Mucosa of stomach (tissue), 1 donor: ENCODE measurements around the gene TBC1D1.
"Not testable (repeated sequence)": the region's sequence is repeated elsewhere in the genome, so short reads cannot be mapped to it uniquely, and the experiment has no call there.

Experiments
- H3K27me3 ChIP-seq: one replicate; pipeline ENCODE4 v1.7.0; 2013; ENCODE audit warnings: mild to moderate bottlenecking, low read length; ENCODE audit not compliant: control insufficient read depth, insufficient read depth
- H3K36me3 ChIP-seq: one replicate; pipeline ENCODE4 v1.7.0; 2013; ENCODE audit warnings: low read length; ENCODE audit not compliant: control insufficient read depth, insufficient read depth
- H3K4me1 ChIP-seq: one replicate; pipeline ENCODE4 v1.7.0; 2013; ENCODE audit warnings: mild to moderate bottlenecking, low read length; ENCODE audit not compliant: control insufficient read depth, insufficient read depth
- H3K4me3 ChIP-seq: one replicate; pipeline ENCODE4 v1.7.0; 2013; ENCODE audit warnings: low read length
- H3K9ac ChIP-seq: one replicate; pipeline ENCODE4 v1.7.0; 2013; ENCODE audit warnings: mild to moderate bottlenecking, low read length, moderate library complexity
- H3K9me3 ChIP-seq: one replicate; pipeline ENCODE4 v1.7.0; 2013; ENCODE audit warnings: mild to moderate bottlenecking, low read length, moderate library complexity; ENCODE audit not compliant: control insufficient read depth
- donor health status: Pancreatic carcinoma.

TBC1D1 gene

GRCh38 chr4:37960098-37960497 lies 69.2 kb downstream of the TBC1D1 start, which contains the start of gene PTTG2:
TSS of gene PTTG2 (plus strand) at chr4:37960398. CDS start at chr4:37960435, 37 bp downstream.
- no peaks in the 10 kb centered on the region for H3K9me3 ChIP-seq
- H3K4me3 ChIP-seq: no peak within 1 kb of the TSS
- H3K36me3 ChIP-seq: no peaks in the 10 kb centered on the region
- H3K27me3 ChIP-seq: no peaks in the 10 kb centered on the region
- no peak within 1 kb of the TSS for H3K9ac ChIP-seq
- no peaks in the 10 kb centered on the region for H3K4me1 ChIP-seq

DNA sequence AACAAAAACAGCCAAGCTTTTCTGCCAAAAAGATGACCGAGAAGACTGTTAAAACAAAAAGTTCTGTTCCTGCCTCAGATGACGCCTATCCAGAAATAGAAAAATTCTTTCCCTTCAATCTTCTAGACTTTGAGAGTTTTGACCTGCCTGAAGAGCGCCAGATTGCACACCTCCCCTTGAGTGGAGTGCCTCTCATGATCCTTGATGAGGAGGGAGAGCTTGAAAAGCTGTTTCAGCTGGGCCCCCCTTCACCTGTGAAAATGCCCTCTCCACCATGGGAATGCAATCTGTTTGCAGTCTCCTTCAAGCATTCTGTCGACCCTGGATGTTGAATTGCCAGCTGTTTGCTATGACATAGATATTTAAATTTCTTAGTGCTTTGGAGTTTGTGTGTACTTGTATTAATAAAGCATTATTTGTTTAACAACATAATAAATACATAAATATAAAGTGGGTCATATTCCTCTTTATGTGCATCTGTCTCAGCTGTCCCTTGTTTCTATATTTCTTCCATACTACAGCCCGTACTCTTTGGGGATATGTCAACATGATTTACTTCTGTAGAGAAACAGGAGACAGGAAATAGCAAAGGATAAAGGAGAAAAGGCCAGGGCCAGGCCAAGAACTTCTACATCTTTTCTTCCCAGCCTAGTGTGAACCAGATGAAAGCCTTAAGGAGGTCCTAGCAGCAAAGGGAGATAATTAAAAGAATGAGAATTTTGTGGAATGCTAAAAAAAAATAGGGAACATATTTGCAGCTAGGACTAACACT lies 70.0 kb downstream of the TBC1D1 start:
- H3K4me3 ChIP-seq: no peak overlapping the region
- no peaks in the 10 kb centered on the region for H3K36me3 ChIP-seq

GRCh38 chr4:37964734-37965457 lies 74.0 kb downstream of the TBC1D1 start:
- Histone ChIP-seq H3K36me3 (no peaks in the 10 kb centered on the region), H3K9ac (no peak overlapping the region), H3K4me3 (no peak overlapping the region), H3K9me3 (no peaks in the 10 kb centered on the region), H3K4me1 (peaks cover under 1% of the 10 kb centered on the region), H3K27me3 (no peaks in the 10 kb centered on the region)

More for the DNA sequence above, 70.0 kb downstream of the TBC1D1 start:
- Histone ChIP-seq H3K9me3 (no peaks in the 10 kb centered on the region), H3K27me3 (no peaks in the 10 kb centered on the region), H3K4me1 (no peaks in the 10 kb centered on the region), H3K9ac (no peak overlapping the region)

DNA sequence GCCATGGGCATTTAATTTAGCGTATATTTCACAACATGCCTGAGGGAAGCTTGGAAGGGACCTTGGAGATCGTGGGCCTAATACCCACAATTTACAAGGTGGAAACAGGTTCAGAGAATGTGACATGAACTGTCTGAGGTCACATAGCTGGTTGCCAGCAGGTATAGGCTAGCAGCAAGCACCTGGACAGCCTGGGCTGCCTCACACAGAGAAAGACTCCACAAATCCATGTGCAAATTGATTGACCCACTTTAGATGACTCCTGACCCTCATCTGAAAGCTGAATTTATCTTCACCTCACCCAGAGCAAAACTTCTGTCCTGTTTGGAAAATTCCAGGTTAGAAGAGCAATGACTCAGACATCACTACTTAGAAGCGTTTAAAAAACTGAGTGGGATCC lies 75.2 kb downstream of the TBC1D1 start:
- Histone ChIP-seq H3K4me1 (peaks cover 8% of the 10 kb centered on the region), H3K9me3 (no peaks in the 10 kb centered on the region), H3K9ac (no peak overlapping the region), H3K27me3 (no peaks in the 10 kb centered on the region), H3K36me3 (no peaks in the 10 kb centered on the region), H3K4me3 (no peak overlapping the region)

- no peaks in the 10 kb centered on the region for H3K9me3 ChIP-seq
- no peaks in the 10 kb centered on the region for H3K36me3 ChIP-seq
- H3K4me1 ChIP-seq: peaks cover 8% of the 10 kb centered on the region
- H3K4me3 ChIP-seq: no peak overlapping the region
- no peak overlapping the region for H3K9ac ChIP-seq
- no peaks in the 10 kb centered on the region for H3K27me3 ChIP-seq
Measured at GRCh38 chr4:37967736-37968135, 76.9 kb downstream of the TBC1D1 start.

GRCh38 chr4:37968747-37969146 lies 77.9 kb downstream of the TBC1D1 start:
- H3K27me3 ChIP-seq: no peaks in the 10 kb centered on the region

DNA sequence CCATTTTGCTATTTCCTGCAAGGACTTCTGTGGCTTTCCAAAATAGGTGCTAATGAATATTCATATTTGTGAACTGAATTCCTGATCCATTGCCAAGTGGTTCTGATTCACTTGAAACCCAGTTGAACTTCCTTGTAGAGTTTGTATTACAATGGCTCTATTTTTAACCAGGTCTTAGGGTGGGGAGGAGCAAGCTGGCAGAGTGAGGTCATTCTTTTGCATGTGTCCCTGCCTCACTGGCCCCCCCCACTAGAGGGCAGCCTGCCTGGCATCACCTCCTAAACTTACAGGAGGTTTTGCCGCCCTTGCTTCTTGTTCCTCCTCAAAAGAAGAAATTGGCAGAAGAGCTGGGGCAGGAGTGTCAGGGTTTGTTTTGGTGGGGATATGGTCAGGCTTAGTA lies 79.8 kb downstream of the TBC1D1 start:
- H3K9ac ChIP-seq: no peak overlapping the region
- H3K36me3 ChIP-seq: no peaks in the 10 kb centered on the region
- no peaks in the 10 kb centered on the region for H3K9me3 ChIP-seq
- no peak overlapping the region for H3K4me3 ChIP-seq
- H3K27me3 ChIP-seq: no peaks in the 10 kb centered on the region
- H3K4me1 ChIP-seq: peaks cover 8% of the 10 kb centered on the region

More at GRCh38 chr4:37968747-37969146, 77.9 kb downstream of the TBC1D1 start:
- Histone ChIP-seq H3K9me3 (no peaks in the 10 kb centered on the region), H3K4me1 (peaks cover 8% of the 10 kb centered on the region), H3K4me3 (no peak overlapping the region), H3K9ac (no peak overlapping the region), H3K36me3 (no peaks in the 10 kb centered on the region)

GRCh38 chr4:37971202-37971601 lies 80.3 kb downstream of the TBC1D1 start:
- Histone ChIP-seq H3K4me1 (peaks cover 8% of the 10 kb centered on the region), H3K36me3 (no peaks in the 10 kb centered on the region), H3K4me3 (no peak overlapping the region), H3K9ac (no peak overlapping the region), H3K9me3 (no peaks in the 10 kb centered on the region), H3K27me3 (no peaks in the 10 kb centered on the region)

DNA sequence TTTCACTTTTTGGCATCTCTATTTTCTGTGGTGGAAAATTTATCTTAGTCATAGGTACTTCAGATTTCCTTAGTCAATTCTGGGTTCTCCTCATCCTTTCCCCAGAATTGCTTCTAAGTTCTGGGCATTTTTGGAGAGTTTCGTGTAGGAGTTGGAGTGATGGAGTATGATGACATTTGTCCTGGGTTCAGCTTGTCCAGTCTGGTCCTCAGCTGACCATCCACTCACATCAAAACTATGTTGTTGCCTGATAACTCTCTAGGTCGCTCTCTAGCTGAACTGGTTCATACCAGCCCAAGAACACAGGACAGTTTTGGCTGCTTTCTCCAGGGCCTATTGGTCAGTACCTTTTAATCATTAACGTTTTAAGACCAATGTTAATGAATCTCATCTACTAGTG lies 82.6 kb downstream of the TBC1D1 start:
- Histone ChIP-seq H3K4me1 (peaks cover 12% of the 10 kb centered on the region), H3K9ac (no peak overlapping the region), H3K36me3 (no peaks in the 10 kb centered on the region), H3K9me3 (no peaks in the 10 kb centered on the region), H3K4me3 (no peak overlapping the region), H3K27me3 (no peaks in the 10 kb centered on the region)

DNA sequence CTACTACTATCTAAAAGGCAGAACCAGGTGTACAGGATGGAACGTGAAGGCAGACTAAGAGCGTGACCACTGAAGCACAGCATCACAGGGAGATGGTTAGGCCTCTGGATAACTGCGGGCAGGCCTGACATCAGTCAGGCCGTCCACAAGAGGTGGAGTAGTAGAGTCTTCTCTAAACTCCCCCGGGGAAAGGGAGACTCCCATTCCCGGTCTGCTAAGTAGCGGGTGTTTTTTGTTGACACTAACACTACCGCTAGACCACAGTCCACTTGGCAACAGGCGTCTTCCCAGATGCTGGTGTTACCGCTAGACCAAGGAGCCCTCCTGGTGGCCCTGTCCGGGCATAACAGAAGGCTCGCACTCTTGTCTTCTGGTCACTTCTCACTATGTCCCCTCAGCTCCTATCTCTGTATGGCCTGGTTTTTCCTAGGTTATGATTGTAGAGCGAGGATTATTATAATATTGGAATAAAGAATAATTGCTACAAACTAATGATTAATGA lies 84.5 kb downstream of the TBC1D1 start:
- H3K4me1 ChIP-seq, H3K36me3 ChIP-seq, H3K9ac ChIP-seq, H3K27me3 ChIP-seq, H3K9me3 ChIP-seq, H3K4me3 ChIP-seq: not testable (repeated sequence)

DNA sequence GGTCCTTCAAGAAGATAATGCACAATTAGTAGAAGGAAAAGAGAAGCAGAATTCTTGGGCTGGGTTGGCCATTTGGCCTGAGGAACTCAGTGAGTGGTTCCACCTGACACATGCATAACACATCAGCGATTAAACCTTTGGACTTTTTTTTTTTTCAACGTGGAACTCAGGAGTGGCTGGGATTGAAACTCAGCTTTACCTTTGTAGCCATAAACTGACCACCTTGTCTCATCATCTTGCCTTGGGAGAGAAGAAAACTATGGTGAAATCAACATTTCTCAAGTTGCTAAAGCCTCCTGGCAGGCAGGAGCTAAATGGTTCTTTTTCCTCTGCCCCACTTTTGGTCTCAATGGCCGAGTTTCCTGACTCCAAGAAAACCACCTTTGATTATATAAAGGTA lies 85.6 kb downstream of the TBC1D1 start:
- Histone ChIP-seq H3K36me3 (no peaks in the 10 kb centered on the region), H3K4me1 (peaks cover 5% of the 10 kb centered on the region), H3K27me3 (no peaks in the 10 kb centered on the region), H3K9me3 (no peaks in the 10 kb centered on the region), H3K4me3 (peak overlapping the region; percentile 19), H3K9ac (peak overlapping the region; percentile 87)

DNA sequence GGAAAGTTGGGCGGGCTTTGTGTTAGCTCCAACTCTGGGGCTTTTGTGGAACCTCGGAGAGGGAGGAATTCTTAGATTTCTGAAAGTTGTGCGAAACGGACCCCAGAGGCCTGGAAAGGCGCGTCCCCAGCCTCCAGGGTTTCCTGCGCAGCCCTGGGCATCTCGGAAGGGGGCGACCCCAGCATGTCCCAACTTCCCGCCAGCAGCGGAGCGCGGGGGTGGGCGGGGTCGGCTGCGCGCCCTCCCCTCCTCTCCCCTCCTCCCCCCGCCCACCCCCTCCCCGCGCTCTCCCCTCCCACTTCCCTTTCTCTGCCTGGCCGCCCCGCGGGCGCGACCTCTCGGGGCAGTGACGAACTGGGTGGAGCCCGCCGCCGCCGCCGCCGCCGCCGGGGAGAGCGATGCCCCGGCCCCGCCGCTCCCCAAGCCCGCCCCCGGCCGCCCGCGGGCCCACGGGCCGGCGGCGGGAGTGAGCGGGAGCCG lies 86.1 kb downstream of the TBC1D1 start:
- Histone ChIP-seq H3K9ac (peak overlapping the region; percentile 87), H3K9me3 (no peaks in the 10 kb centered on the region), H3K4me3 (peak overlapping the region; percentile 19), H3K4me1 (peaks cover 5% of the 10 kb centered on the region), H3K27me3 (no peaks in the 10 kb centered on the region), H3K36me3 (no peaks in the 10 kb centered on the region)
